Neural progenitor cell (in vitro differentiated cells): ENCODE data around the gene GHR.

ENCODE experiments used
- EZH2 ChIP-seq: fragments of 200-600 bp; sonication (generic); IDR thresholded peaks from 2 replicates; pipeline ENCODE4 v1.6.1; 2017; ENCODE audit warnings: antibody characterized with exemption, mild to moderate bottlenecking, moderate library complexity
- EZH2phosphoT487 ChIP-seq: fragments of 200-600 bp; sonication (generic); IDR thresholded peaks from 2 replicates; pipeline ENCODE4 v1.6.1; 2017; ENCODE audit warnings: antibody characterized with exemption
- TF ChIP-seq, protein P1 (sequence below): fragments of 200-600 bp; sonication (generic); IDR thresholded peaks from 2 replicates; pipeline ENCODE4 v1.5.1; 2017; ENCODE audit warnings: antibody characterized with exemption, mild to moderate bottlenecking

DNA sequence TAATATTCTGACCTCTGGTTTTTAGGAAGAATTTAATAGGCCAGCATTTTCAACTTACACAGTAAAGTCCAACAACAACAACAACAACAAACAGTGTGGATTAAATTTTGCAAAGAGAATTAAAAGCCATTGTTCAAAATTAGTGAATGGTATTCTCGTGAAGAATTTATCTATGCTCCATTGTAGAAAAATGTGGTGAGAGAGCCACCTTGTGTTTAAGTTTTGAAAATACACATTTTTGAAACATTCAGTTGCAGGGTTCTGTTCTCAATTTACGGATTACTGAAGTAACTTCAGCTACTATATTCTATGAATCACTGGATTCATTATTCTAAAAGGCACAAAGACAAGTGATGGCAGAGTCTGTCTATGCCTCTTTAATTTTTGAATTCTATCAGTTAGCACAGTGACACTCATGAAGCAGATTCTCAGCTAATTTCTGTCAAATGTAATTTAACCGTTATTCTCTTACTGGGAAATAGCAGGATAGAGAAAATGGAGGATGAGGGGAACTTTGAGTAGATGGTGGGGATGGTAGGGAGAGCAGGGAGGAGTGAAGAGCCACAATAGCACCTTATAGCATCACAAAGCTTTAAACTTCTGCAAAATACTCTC is 344.4 kb downstream of the GHR start:
- TF ChIP-seq, protein P1, sequence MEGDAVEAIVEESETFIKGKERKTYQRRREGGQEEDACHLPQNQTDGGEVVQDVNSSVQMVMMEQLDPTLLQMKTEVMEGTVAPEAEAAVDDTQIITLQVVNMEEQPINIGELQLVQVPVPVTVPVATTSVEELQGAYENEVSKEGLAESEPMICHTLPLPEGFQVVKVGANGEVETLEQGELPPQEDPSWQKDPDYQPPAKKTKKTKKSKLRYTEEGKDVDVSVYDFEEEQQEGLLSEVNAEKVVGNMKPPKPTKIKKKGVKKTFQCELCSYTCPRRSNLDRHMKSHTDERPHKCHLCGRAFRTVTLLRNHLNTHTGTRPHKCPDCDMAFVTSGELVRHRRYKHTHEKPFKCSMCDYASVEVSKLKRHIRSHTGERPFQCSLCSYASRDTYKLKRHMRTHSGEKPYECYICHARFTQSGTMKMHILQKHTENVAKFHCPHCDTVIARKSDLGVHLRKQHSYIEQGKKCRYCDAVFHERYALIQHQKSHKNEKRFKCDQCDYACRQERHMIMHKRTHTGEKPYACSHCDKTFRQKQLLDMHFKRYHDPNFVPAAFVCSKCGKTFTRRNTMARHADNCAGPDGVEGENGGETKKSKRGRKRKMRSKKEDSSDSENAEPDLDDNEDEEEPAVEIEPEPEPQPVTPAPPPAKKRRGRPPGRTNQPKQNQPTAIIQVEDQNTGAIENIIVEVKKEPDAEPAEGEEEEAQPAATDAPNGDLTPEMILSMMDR = peak; percentile 67
- TF ChIP-seq EZH2phosphoT487 = no peak
- TF ChIP-seq EZH2 = no peak
